ENCODE measurements around the gene CHMP1B. TPM values are rescaled to one million over a fixed set of nuclear protein-coding genes. Genes with fewer than 3 reads are reported as not detected.

Gene CHMP1B
- total and polyA plus RNA-seq, 9 of the 15 experiments (the other 6 are each of a cell fraction or from before 2014, with no cell fraction given) = 12.3 to 29.9 (median 19.0) TPM

- DNase-seq (ENCODE audit: extremely low read depth in 1 of 4, low spot score in 3 of 4) = no peak
- H3K4me1 ChIP-seq (replicated peaks in 1 of 2; ENCODE audit: control insufficient read depth in 2 of 2, insufficient read depth in 2 of 2, low read length in 2 of 2) = peaks cover 7 to 15% of the 10 kb centered on the region in 2 experiments; a peak in 4 of 5 replicates
- no peak overlapping the region for H2AFZ ChIP-seq (ENCODE audit: low read depth, low read length)
- peaks cover 0 to 16% of the 10 kb centered on the region in 2 experiments; a peak in 2 of 5 replicates for H3K27me3 ChIP-seq (ENCODE audit: control insufficient read depth in 2 of 2, insufficient read depth in 2 of 2, low read length in 2 of 2)
- WGBS (ENCODE audit: insufficient coverage, low coverage, missing lambda C conversion rate) = 45% methylated on average over 10 of the region's 10 CpGs
- no peaks in the 10 kb centered on the region for H4K20me1 ChIP-seq (replicated peaks; ENCODE audit: control insufficient read depth, insufficient read depth, low read length)
- in situ Hi-C loops (cut with MboI) (no loop called here), intact Hi-C loops (cut with micrococcal nuclease) (no loop called here)
- no peaks in the 10 kb centered on the region for H3K9me1 ChIP-seq (ENCODE audit: control insufficient read depth, insufficient read depth, low read length)
- H3K9ac ChIP-seq (ENCODE audit: insufficient read depth in 1 of 2, low read depth in 2 of 2, low read length in 2 of 2) = no peak overlapping the region
- no peak overlapping the region for H3K27ac ChIP-seq (ENCODE audit: extremely low read depth, low read depth, low read length)
- H3K4me3 ChIP-seq = no peak overlapping the region
- no peak for FAIRE-seq
- no peaks in the 10 kb centered on the region for H3K36me3 ChIP-seq (ENCODE audit: control insufficient read depth, insufficient read depth, low read length)
- no peaks in the 10 kb centered on the region; the same call in 1 of the 2 replicates for H3K9me3 ChIP-seq (replicated peaks; ENCODE audit: control insufficient read depth, insufficient read depth, low read depth, low read length)
- POLR2A ChIA-PET = interaction anchor here (0.8 to 1.2 kb wide), 3 partner anchors 12 to 86 kb away, joined by 3 read pairs; no protein-coding TSS in a partner anchor
- no peak overlapping the region for H3K4me2 ChIP-seq (ENCODE audit: insufficient read depth, low read length)
- no TSS peak for BruUV-seq (replicated peaks)
- no peak for ATAC-seq
- CTCF ChIA-PET (ENCODE audit: low intra/inter-chr PET ratio) = no interaction called here
- no peaks in the 10 kb centered on the region for H3K79me2 ChIP-seq (ENCODE audit: control insufficient read depth, insufficient read depth, low read length)
- TF ChIP-seq GABPB2 (CRISPR knock-in tag; conservative IDR thresholded peaks at IDR 0.05) (no peak), MCM5 (IDR thresholded peaks at IDR 0.05; ENCODE audit: low read depth) (no peak), NRF1 (conservative IDR thresholded peaks at IDR 0.05 in 1 of 2, IDR thresholded peaks at IDR 0.05 in 1 of 2) (no peak), RBFOX2 (IDR thresholded peaks at IDR 0.05; ENCODE audit: low read depth, low read length) (no peak), NFYB (IDR thresholded peaks at IDR 0.05; ENCODE audit: extremely low read depth, insufficient read length) (no peak), TARDBP (IDR thresholded peaks at IDR 0.05) (no peak), HMG20B (CRISPR knock-in tag; IDR thresholded peaks at IDR 0.05) (no peak), GTF2B (IDR thresholded peaks at IDR 0.05; ENCODE audit: extremely low read depth, insufficient read length) (no peak), HNRNPH1 (optimal IDR thresholded peaks at IDR 0.05; ENCODE audit: low read depth, low read length) (no peak), LCOR (CRISPR knock-in tag; IDR thresholded peaks at IDR 0.05) (no peak), MYC (IDR thresholded peaks at IDR 0.05; ENCODE audit: low read depth, low read length) (no peak), MYC (CRISPR knock-in tag; IDR thresholded peaks at IDR 0.05; ENCODE audit: borderline replicate concordance, low read depth) (no peak), TRIM24 (IDR thresholded peaks at IDR 0.05) (no peak), ZNF766 (CRISPR knock-in tag; conservative IDR thresholded peaks at IDR 0.05) (no peak), GTF3C2 (IDR thresholded peaks at IDR 0.05; ENCODE audit: borderline replicate concordance, extremely low read depth, insufficient read length) (no peak), PRDM10 (IDR thresholded peaks at IDR 0.05; ENCODE audit: partially characterized antibody) (no peak)
These were observed 26.4 kb downstream of the CHMP1B start for GRCh38 chr18:11877497-11878135.
